SH-SY5Y (cell line): ENCODE measurements around the gene ZNF334.

Experiments
- GATA2 ChIP-seq: IDR thresholded peaks from 2 replicates; pipeline ENCODE4 v1.6.1; 2011; ENCODE audit warnings: mild to moderate bottlenecking, low read depth, low read length
- GATA3 ChIP-seq: IDR thresholded peaks from 2 replicates; pipeline ENCODE4 v1.6.1; 2011; ENCODE audit warnings: low read depth, mild to moderate bottlenecking, low read length, moderate library complexity

- TF ChIP-seq GATA3, result no peak
- no peak for TF ChIP-seq GATA2
These were observed 28.0 kb upstream of the ZNF334 start for GRCh38 chr20:46541229-46541935.
